Measurements from ENCODE around the gene LCN6. TPM values are rescaled to one million over a fixed set of nuclear protein-coding genes. Genes with fewer than 3 reads are reported as not detected.

LCN6 gene
- total RNA-seq, 4 donors from 2014 or later = 0.82 to 6.7 (median 2.5) TPM; not detected in 1

- Histone ChIP-seq H3K4me1 (peaks cover 25 to 66% (median 28%) of the 10 kb centered on the region in 3 donors), H3K9me3 (no peaks in the 10 kb centered on the region), H3K27ac (peak overlapping the region in 3 of 4 donors; percentile 21 to 89 (median 78)), H3K4me3 (no peak overlapping the region), H3K27me3 (peaks cover 0 to 43% (median 1%) of the 10 kb centered on the region in 4 donors), H3K36me3 (no peaks in the 10 kb centered on the region)
- TF ChIP-seq CTCF (IDR thresholded peaks at IDR 0.05) (no peak), POLR2A (IDR thresholded peaks at IDR 0.05) (no peak)
- intact Hi-C loops (cut with DNase I) = no loop called here
- WGBS, 2 donors = 53% methylated on average over 7 of the region's 10 CpGs; no CpG with 5 or more reads in 1 of the 2 donors
- no peak for DNase-seq
Measured at GRCh38 chr9:136695435-136695895, 52.9 kb downstream of the LCN6 start.

GRCh38 chr9:136694872-136695247 lies 53.5 kb downstream of the LCN6 start:
- Histone ChIP-seq H3K27ac (peak overlapping the region; percentile 72 to 89 (median 76)), H3K9me3 (no peaks in the 10 kb centered on the region), H3K4me3 (no peak overlapping the region), H3K4me1 (peaks cover 25 to 72% (median 33%) of the 10 kb centered on the region in 3 donors), H3K27me3 (peaks cover 0 to 37% (median 0%) of the 10 kb centered on the region in 4 donors), H3K36me3 (no peaks in the 10 kb centered on the region)
- intact Hi-C loops (cut with DNase I) = no loop called here
- no peak for DNase-seq
- WGBS, 2 donors = 88 to 90% methylated on average over 8 to 10 of the region's 11 CpGs
- no peak for TF ChIP-seq CTCF (IDR thresholded peaks at IDR 0.05)
- TF ChIP-seq POLR2A (IDR thresholded peaks at IDR 0.05) = no peak

- 18 to 44% methylated on average over 6 to 15 of the region's 32 CpGs for WGBS, 2 donors
- intact Hi-C loops (cut with DNase I) = no loop called here
- no peak for DNase-seq
- TF ChIP-seq POLR2A (IDR thresholded peaks at IDR 0.05) (no peak), CTCF (IDR thresholded peaks at IDR 0.05) (peak in 5 of 6 experiments; percentile 68 to 82 (median 72))
- Histone ChIP-seq H3K4me3 (peak overlapping the region in 2 of 4 donors; percentile 7 to 26), H3K27me3 (peaks cover 0 to 31% (median 0%) of the 10 kb centered on the region in 4 donors), H3K36me3 (no peaks in the 10 kb centered on the region), H3K27ac (peak overlapping the region; percentile 72 to 89 (median 76)), H3K9me3 (no peaks in the 10 kb centered on the region), H3K4me1 (peaks cover 25 to 77% (median 33%) of the 10 kb centered on the region in 3 donors)
Measured at GRCh38 chr9:136694163-136694871, 54.0 kb downstream of the LCN6 start.

Small RNA genes within 50 kb of the gene (small RNA-seq; reads per million reads assigned to genes)
- gene ATP6V1G1P3 (0 reads per million in 4 donors), gene MIR6722 (0 reads per million in 4 donors)

Other genes starting within 250 kb of the LCN6 start
- gene NOTCH1, start 202.5 kb downstream of the LCN6 start, total RNA-seq = 10 to 100 TPM; 32.0 to 40.8 (median 36.2) TPM
- gene EGFL7, start 85.6 kb downstream of the LCN6 start, total RNA-seq = 10 to 100 TPM in 2 of 4 donors, 1 to 10 TPM in 2; 5.2 to 41.2 (median 21.2) TPM
- gene AGPAT2, start 61.1 kb downstream of the LCN6 start, total RNA-seq = 10 to 100 TPM; 66.2 to 80.6 (median 75.8) TPM
- gene DIPK1B, start 36.0 kb downstream of the LCN6 start, total RNA-seq = 1 to 10 TPM in 3 of 4 donors, under 1 TPM in 1; 0.48 to 6.3 (median 1.1) TPM
- 1 to 10 TPM in 3 of 4 donors, under 1 TPM in 1; 0.64 to 3.8 (median 2.2) TPM for gene LCN10, start 5.6 kb downstream of the LCN6 start, total RNA-seq
- gene LCN8, start 9.7 kb upstream of the LCN6 start, total RNA-seq = not detected
- gene LCN15, start 16.0 kb upstream of the LCN6 start, total RNA-seq = not detected
- gene TMEM141, start 42.8 kb upstream of the LCN6 start, total RNA-seq = 100 to 1,000 TPM; 109 to 129 (median 123) TPM
- 1 to 10 TPM in 1 of 4 donors, not detected in 3; 2.1 TPM for gene CCDC183, start 47.8 kb upstream of the LCN6 start, total RNA-seq
- gene RABL6, start 59.4 kb upstream of the LCN6 start, total RNA-seq = 10 to 100 TPM; 54.9 to 70.7 (median 61.5) TPM
- gene AJM1, start 94.0 kb upstream of the LCN6 start, total RNA-seq = 1 to 10 TPM in 2 of 4 donors, under 1 TPM in 2; 0.32 to 2.3 (median 1.0) TPM
- gene PHPT1, start 100.9 kb upstream of the LCN6 start, total RNA-seq = 10 to 100 TPM; 21.9 to 53.2 (median 42.2) TPM
- 1 to 10 TPM; 1.8 to 2.9 (median 2.7) TPM for gene MAMDC4, start 103.8 kb upstream of the LCN6 start, total RNA-seq
- gene EDF1, start 117.8 kb upstream of the LCN6 start, total RNA-seq = 100 to 1,000 TPM; 326 to 456 (median 356) TPM
- gene TRAF2, start 138.0 kb upstream of the LCN6 start, total RNA-seq = 10 to 100 TPM in 3 of 4 donors, 1 to 10 TPM in 1; 8.0 to 20.9 (median 13.2) TPM
- 100 to 1,000 TPM; 146 to 210 (median 163) TPM for gene FBXW5, start 196.2 kb upstream of the LCN6 start, total RNA-seq
- gene C8G, start 196.7 kb upstream of the LCN6 start, total RNA-seq = 1 to 10 TPM in 1 of 4 donors, not detected in 3; 1.6 TPM
- not detected for gene LCN12, start 203.7 kb upstream of the LCN6 start, total RNA-seq
- 100 to 1,000 TPM in 1 of 4 donors, 1 to 10 TPM in 3; 1.7 to 208 (median 4.8) TPM for gene PTGDS, start 229.0 kb upstream of the LCN6 start, total RNA-seq
- gene LCNL1, start 234.5 kb upstream of the LCN6 start, total RNA-seq = under 1 TPM in 1 of 4 donors, not detected in 3; 0.19 TPM
- gene PAXX, start 243.9 kb upstream of the LCN6 start, total RNA-seq = 10 to 100 TPM; 18.3 to 56.3 (median 49.6) TPM
- gene CLIC3, start 248.0 kb upstream of the LCN6 start, total RNA-seq = 100 to 1,000 TPM in 3 of 4 donors, 10 to 100 TPM in 1; 94.8 to 442 (median 200) TPM